ENCODE measurements around the gene GPR26.

GPR26 gene

DNA sequence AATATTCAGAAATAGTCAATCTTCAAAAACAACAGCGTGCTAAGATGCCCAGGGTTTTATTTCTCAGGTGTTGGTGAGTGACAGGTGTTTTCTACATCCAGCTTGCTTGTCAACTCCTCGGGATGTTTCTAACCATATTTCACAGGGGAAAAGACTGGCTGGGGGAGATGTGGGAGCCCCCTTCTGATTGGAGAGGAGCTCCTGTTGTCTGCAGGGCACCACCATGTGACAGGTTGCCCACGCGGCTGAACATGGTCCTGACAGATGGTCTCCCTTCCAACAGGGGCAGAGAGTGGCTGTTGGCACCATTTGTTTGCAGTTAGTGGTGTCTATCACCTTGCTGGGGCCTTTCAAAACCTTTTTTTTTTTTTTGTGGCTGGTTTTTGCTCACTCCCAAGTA is 16.5 kb upstream of the GPR26 start:
- no peak for DNase-seq

DNA sequence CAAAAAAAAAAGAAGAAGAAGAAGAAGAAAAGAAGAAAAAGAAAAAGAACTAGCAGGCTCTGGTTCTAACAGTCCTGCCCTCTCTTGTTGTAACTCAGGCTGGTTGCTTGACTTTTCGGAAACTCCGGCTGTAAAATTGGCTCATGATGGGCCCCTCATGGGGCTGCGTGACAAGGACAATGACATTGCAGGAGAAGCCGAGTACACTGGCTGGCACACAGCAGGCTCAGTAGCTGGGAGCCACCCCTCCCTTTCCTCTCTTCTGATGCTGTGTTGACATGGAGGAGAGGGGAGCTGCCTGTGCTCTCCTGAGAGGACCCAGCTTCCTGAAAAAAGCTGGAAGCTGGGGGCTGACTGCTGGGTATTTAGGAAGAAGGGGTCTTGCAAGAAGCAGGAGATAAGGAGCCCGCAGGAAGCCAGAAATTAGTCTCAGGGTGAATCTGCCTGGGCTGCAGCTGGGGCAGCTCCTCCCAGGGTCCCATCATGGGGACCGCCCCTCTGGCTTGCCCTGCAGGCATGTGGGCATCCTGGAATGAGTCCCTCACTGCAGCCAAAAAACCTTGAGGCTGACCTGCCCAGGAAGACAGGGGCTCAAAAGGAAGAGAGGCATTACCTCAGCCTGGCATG is 14.6 kb upstream of the GPR26 start:
- DNase-seq = no peak

GRCh38 chr10:123655751-123656150 is 10.4 kb upstream of the GPR26 start:
- no peak for DNase-seq

GRCh38 chr10:123663522-123663921 is 2.6 kb upstream of the GPR26 start:
- DNase-seq = no peak

DNA sequence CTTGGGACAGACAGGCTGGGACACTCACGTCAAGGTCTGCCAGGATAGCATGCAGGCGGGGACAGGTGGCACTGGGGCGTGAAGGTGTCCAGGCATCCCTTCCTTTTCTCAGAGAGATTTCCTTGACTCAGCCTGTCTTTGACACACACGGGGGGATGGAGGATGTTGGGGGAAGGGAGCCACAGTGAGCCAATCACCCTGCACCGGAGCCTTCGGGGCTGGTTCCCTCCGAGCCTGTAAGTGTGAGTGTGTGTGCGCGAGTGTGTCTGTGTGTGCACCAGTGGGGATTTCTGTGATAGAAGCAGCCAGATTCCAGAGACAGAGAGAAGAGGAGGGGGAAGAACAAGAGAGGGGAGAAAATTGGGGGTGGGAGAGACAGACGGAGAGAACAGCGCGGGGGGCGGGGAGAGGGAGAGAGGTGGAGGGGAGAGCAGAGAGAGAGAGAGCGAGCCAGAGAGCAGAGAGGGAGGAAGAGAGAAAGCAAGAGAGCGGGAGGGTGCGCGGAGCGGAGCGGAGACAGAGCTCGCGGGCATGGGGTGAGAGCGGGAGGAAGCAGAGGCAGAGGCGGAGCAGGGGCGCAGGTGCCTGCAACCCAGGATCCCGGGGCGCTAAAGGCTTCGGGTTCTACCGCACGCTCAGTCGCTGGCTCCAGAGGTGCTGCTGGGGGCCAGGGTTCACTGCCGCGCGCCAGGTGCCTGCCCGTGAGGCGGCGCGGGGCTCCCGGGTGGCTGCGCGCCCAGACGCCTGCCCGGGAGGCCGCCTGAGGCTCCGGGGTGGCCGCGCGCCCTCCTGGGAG is 466 bp upstream of the GPR26 start:
- no peak for DNase-seq

GRCh38 chr10:123669886-123670285 is 3.7 kb downstream of the GPR26 start:
- DNase-seq = no peak

DNA sequence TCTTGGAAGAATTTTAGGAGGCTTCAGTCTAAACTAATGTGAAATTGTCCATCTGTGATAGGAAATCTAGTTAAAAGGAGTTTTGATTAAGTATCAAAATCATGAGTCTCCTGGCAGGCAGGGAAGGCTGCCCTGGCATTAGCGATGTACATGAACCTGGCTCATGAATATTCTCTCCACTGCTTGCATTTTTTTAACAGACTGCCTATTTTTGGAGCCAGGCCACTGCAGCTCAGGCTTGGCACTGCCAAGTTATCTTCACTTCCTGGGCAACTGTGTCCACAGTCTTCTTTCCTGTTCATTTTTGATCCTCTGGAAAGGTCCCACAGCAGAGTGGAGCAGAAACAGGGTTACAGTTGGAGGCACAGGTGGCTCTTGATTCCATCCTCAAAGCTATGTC is 7.0 kb downstream of the GPR26 start:
- no peak for DNase-seq

- no peak for DNase-seq
Measured at GRCh38 chr10:123674741-123675140, 8.6 kb downstream of the GPR26 start.

DNA sequence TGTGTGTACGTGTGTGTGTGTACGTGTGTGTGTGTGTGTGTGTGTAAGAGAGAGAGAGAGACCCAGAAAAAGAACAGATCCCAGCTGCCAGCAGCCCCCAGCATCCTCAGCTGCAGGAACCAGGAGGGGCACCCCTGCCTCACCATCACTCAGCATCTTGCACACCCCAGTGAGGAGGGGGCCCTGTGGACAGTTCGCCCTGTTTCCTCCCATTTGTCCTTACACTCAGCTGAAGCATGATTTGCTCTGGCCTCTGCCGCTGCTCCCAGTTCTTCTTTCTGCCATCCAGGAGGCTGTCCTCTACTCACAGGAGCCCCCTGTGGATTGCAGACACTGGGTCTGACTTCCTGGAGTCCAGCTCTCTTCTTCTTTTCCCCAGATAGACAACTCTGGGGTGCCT is 9.7 kb downstream of the GPR26 start:
- no peak for DNase-seq

DNA sequence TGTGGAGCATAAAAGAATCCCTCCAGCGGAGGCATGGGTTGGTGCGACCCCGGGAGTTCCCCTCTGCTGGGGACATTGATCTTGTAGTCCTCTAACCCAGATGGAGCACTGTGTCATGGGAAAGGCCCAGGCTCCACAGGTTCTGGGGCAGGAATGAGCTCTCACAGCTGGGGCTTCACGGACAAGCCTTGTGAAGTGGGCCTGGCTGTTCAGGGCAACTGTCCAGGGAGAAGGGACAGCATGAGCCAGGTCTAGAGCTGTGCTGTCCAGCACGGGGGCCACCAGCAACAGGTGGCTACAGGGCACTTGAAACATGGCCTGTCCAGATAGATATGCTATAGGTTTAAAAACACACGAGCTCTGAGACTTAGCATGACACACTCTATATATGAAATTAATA is 11.4 kb downstream of the GPR26 start:
- no peak for DNase-seq

GRCh38 chr10:123678376-123678775 is 12.2 kb downstream of the GPR26 start:
- DNase-seq = no peak

DNA sequence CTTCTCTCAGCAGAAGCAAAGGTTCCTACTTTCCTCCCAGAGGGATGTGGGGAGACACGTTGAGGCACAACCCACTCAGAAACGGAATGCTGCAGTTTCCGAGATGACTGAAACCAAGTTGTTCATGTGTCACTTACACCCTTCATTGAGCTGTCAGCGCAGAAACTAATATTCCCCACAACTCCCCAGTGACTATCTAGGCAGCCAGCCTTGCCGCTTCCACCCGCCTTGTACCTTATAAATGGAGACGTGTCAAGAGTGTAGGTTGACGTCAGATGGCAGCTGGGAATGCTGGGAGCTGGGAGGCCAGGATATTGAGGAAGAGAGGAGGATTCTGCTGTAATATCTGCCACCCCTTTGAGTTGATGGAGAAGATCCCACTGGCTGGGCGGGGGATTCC is 15.1 kb downstream of the GPR26 start:
- DNase-seq = no peak

DNA sequence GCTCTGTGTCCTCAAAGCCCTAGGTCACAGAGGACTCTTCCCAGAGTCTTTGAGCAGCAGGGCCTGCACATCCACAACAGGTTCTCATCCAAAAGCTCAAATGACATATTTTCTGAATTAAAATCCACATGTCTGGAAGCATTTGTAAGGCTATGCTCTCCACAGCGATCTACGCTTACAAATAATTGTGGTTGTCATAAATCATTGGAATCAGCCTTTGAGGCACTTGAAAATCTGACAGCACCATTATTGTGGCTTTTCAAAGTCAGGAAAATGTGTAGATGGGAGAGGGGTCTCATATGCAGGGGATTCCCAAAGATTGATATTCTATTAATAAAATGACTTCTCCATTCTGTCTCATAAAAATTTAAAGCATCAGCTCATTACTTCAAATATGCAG is 16.3 kb downstream of the GPR26 start:
- DNase-seq = no peak

DNA sequence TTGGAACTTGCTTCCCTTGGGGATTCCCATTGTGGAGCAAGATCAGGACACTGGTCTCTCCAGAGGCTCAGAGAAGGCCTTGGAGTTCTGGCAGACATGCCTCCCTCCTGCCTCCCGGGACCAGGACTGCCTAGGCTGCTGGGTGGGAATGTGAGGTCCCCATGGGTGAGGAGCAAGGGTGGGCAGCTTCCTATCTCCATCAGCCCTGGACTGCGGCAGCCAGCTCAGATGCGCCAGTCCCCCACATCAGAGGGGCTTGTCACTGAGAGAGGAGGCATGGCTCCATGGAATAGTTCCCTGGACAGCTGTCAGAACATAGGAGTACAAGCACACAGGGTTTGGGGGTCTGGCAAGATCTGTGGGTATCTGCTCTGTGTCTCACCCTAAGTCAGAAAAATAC is 17.3 kb downstream of the GPR26 start:
- DNase-seq = no peak

GRCh38 chr10:123683865-123684264 is 17.7 kb downstream of the GPR26 start:
- no peak for DNase-seq

DNA sequence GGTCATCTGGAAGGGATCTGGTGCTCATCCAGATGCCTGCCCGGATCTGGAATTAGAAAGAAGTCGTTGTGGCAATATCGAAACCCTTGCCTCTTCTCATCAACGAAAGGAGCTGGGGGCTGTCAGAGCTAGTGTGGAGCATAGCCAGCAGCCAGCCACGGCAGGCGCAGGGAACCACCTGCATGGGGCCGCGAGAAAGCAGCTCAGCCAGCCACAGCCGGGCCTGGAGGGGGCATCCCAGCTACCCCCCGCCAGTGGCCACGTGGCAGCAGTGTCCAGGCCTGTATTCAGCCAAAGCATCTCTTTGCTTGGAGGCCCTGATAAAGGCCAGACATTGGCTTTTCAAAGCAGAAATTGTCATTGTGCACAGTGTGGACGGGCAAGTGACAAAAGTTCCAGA is 19.1 kb downstream of the GPR26 start:
- DNase-seq = no peak

DNA sequence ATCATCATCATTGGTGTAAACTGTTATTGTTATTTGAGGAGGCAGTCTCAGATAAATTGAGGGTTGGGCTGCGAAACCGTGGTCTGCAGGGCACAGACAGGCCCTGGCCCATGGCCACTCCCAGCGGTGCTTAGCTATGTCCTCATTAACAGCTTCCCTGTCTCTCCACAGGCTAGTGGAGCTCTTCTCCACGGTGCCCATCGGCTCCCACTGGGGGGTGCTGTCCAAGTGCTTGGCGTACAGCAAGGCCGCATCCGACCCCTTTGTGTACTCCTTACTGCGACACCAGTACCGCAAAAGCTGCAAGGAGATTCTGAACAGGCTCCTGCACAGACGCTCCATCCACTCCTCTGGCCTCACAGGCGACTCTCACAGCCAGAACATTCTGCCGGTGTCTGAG is 21.6 kb downstream of the GPR26 start:
- no peak for DNase-seq

GRCh38 chr10:123689880-123690279 is 23.7 kb downstream of the GPR26 start:
- no peak for DNase-seq

- no peak for DNase-seq
Measured at GRCh38 chr10:123703195-123703790, 37.1 kb downstream of the GPR26 start.

DNA sequence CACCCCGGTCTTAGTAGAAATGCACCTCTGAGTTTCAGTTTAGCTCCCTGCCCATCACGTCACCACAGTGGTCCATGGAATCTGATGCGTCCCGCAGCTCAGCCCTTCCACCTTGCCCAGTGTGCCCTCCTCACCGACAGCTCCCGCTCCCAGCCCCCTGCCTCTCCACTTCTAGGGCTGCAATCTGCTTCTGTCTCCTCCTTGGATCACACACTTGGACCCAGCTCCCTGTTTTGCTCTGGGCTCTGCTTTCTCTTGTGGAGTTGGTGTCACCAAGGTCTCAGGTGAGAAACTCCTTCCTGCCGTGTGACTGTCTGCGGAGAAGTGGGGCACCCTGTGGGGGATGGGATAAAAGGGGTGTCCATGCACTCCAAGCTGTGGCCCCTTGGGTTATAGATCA is 37.9 kb downstream of the GPR26 start:
- DNase-seq = no peak

- no peak for DNase-seq
Measured at GRCh38 chr10:123704812-123705211, 38.7 kb downstream of the GPR26 start.

- no peak for DNase-seq
Measured at GRCh38 chr10:123706236-123706635, 40.1 kb downstream of the GPR26 start.

DNA sequence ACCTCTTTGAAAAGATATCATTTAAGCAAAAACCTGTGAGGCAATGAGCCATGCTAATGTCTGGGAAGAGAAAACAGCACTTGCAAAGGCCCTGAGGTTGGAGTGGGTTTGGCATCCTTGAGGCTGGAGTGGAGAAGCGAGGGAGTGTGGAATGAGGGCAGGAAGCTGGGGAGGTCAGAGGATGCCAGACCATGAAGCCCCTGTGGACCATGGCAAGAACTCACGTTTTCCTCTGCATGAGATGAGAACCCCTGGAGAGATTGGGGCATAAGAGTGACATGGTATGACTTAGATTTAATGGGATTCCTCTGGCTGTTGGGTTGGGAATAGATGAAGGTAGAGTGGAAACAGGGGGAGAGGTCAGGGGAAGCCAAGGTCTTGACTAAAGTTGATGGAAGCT is 49.4 kb downstream of the GPR26 start:
- DNase-seq = no peak

GRCh38 chr10:123717336-123717735 is 51.2 kb downstream of the GPR26 start:
- DNase-seq = no peak

All from Kasumi-1 (cell line).